ENCODE data around the gene ME1. TPM values are rescaled to one million over a fixed set of nuclear protein-coding genes. Genes with fewer than 3 reads are reported as not detected.

ME1 gene
- total RNA-seq, 1 donor, result 17.0 TPM

DNA sequence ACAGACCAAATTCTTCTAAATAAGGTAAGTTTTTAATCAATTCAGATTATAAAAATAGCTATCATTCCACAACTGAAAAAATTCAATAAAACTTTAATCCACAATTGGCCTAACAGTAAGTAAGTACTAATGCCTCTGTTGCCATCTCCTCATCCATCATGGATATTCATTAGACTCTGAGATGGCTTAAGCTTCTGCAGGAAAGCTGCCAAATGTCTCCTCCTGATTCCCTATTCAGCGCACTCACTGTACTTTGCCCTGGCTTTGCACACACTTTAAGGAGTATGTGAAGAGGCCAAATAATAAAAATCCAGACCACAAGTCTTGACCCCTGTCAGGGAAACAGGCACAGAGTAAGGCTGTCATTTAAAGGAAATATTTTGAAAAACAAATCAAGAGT lies 261.3 kb downstream of the ME1 start:
- no peak overlapping the region for H3K4me3 ChIP-seq (ENCODE audit: low read depth, low read length)
- TF ChIP-seq, protein P1, sequence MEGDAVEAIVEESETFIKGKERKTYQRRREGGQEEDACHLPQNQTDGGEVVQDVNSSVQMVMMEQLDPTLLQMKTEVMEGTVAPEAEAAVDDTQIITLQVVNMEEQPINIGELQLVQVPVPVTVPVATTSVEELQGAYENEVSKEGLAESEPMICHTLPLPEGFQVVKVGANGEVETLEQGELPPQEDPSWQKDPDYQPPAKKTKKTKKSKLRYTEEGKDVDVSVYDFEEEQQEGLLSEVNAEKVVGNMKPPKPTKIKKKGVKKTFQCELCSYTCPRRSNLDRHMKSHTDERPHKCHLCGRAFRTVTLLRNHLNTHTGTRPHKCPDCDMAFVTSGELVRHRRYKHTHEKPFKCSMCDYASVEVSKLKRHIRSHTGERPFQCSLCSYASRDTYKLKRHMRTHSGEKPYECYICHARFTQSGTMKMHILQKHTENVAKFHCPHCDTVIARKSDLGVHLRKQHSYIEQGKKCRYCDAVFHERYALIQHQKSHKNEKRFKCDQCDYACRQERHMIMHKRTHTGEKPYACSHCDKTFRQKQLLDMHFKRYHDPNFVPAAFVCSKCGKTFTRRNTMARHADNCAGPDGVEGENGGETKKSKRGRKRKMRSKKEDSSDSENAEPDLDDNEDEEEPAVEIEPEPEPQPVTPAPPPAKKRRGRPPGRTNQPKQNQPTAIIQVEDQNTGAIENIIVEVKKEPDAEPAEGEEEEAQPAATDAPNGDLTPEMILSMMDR (IDR thresholded peaks at IDR 0.05; ENCODE audit: insufficient read depth, low read length), result no peak
- DNase-seq (ENCODE audit: low read depth), result no peak

DNA sequence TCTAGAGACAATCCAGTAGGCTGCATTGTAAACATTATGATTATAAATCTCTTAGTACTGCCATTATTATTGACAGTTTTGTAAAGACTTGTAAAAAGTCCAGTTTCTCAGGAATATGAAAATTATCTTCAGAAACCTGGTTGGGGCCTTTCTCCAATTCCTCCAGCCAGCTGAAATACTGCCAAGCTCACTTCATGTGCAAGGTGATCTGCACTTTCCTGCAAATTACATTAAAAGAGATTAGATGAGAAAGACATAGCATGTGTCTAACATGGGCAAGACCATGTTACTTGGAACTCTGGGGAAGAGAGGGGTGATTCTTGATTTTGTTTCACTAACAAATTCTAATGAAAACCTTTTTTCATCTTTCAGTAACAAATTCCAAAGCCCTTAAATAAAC lies 261.7 kb downstream of the ME1 start:
- H3K4me3 ChIP-seq (ENCODE audit: low read depth, low read length), result no peak overlapping the region
- DNase-seq (ENCODE audit: low read depth), result no peak
- TF ChIP-seq, protein P1 (IDR thresholded peaks at IDR 0.05; ENCODE audit: insufficient read depth, low read length), result no peak

DNA sequence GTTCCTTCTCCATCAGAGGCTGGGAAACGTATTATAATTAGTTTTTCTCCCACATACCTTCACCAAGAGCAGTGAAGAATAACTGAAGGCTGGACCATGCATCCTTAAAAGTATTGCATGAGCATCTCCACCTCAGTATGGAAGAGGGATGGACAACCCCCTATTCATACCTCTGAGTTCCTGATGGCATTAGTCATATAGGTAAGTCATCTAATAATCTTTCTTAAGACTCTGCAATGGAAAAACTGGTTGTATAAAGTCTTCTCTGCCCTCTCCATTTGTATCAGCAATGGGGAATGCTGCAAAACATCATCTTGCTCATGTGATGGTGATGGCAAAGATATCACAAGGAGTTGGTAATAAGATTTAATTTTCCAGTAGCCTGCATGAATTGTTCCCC lies 262.3 kb downstream of the ME1 start:
- TF ChIP-seq, protein P1 (IDR thresholded peaks at IDR 0.05; ENCODE audit: insufficient read depth, low read length), result no peak
- no peak overlapping the region for H3K4me3 ChIP-seq (ENCODE audit: low read depth, low read length)
- DNase-seq (ENCODE audit: low read depth), result no peak

DNA sequence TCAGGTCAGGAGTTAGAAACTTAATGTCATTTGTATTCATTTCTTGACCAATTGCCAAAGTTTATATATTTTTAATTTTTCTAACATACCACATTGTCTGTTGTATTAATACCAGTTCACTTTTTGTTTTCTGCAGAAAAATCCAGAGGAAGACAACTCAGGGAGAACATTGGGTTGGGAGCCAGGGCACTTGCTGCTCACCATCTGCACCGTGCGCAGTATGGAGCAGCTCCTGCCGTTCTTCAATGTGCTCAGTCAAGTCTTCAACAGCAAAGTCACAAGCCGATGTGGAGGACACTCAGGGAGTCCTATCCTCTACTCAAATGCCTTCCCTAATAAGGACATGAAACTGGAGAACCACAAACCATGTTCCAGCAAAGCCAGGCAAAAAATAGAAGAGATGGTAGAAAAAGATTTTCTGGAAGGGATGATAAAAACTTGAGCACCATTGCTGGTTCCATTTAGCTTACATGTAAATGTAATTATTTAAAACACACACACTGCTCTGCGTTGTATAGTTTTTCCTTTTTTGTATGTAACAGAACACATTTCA lies 263.0 kb downstream of the ME1 start:
- DNase-seq (ENCODE audit: low read depth), result no peak
- TF ChIP-seq, protein P1 (IDR thresholded peaks at IDR 0.05; ENCODE audit: insufficient read depth, low read length), result no peak
- H3K4me3 ChIP-seq (ENCODE audit: low read depth, low read length), result no peak overlapping the region

Other genes with a start within 250 kb of the ME1 start
- gene PGM3, start 237.8 kb downstream of the ME1 start, total RNA-seq (ENCODE audit: low replicate concordance), result 30.9 and 87.8 TPM in 2 replicates
- 4.2 and 5.0 TPM in 2 replicates for gene RWDD2A, start 237.7 kb downstream of the ME1 start, total RNA-seq (ENCODE audit: low replicate concordance)
- 3.5 and 4.7 TPM in 2 replicates for gene PRSS35, start 81.5 kb upstream of the ME1 start, total RNA-seq (ENCODE audit: low replicate concordance)

All from fibroblast of the aortic adventitia (primary cell).